ENCODE measurements around the gene DSG2. TPM values are rescaled to one million over a fixed set of nuclear protein-coding genes. Genes with fewer than 3 reads are reported as not detected.

The DSG2 gene
- total RNA-seq, 1 donor from 2014 or later: 3.3 TPM

- peak; percentile 15 for DNase-seq
Measured at GRCh38 chr18:31555971-31556747, 58.2 kb downstream of the DSG2 start.

- no peak for DNase-seq
Measured at GRCh38 chr18:31557446-31557845, 59.5 kb downstream of the DSG2 start.

GRCh38 chr18:31558567-31558966, 60.6 kb downstream of the DSG2 start:
- DNase-seq: no peak

- no peak for DNase-seq
Measured at GRCh38 chr18:31562726-31563125, 64.7 kb downstream of the DSG2 start.

- DNase-seq: no peak
Measured at GRCh38 chr18:31563778-31564177, 65.8 kb downstream of the DSG2 start.

GRCh38 chr18:31565345-31565744, 67.4 kb downstream of the DSG2 start:
- no peak for DNase-seq

GRCh38 chr18:31565782-31566512, 68.0 kb downstream of the DSG2 start:
- no peak for DNase-seq

GRCh38 chr18:31566576-31567306, 68.8 kb downstream of the DSG2 start:
- no peak for DNase-seq

GRCh38 chr18:31572368-31572767, 74.4 kb downstream of the DSG2 start:
- no peak for DNase-seq

GRCh38 chr18:31573051-31573450, 75.1 kb downstream of the DSG2 start:
- DNase-seq: no peak

GRCh38 chr18:31574359-31574758, 76.4 kb downstream of the DSG2 start:
- no peak for DNase-seq

GRCh38 chr18:31575515-31576257, 77.7 kb downstream of the DSG2 start:
- no peak for DNase-seq

GRCh38 chr18:31576670-31577069, 78.7 kb downstream of the DSG2 start:
- DNase-seq: no peak

GRCh38 chr18:31577195-31577594, 79.2 kb downstream of the DSG2 start:
- DNase-seq: no peak

GRCh38 chr18:31578126-31578525, 80.1 kb downstream of the DSG2 start:
- no peak for DNase-seq

GRCh38 chr18:31579375-31579774, 81.4 kb downstream of the DSG2 start:
- no peak for DNase-seq

GRCh38 chr18:31581498-31582197, 83.7 kb downstream of the DSG2 start:
- DNase-seq: no peak

- DNase-seq: no peak
Measured at GRCh38 chr18:31583185-31583854, 85.3 kb downstream of the DSG2 start.

GRCh38 chr18:31585991-31586390, 88.0 kb downstream of the DSG2 start:
- no peak for DNase-seq

GRCh38 chr18:31586616-31587015, 88.6 kb downstream of the DSG2 start:
- no peak for DNase-seq

GRCh38 chr18:31587529-31587928, 89.6 kb downstream of the DSG2 start:
- no peak for DNase-seq

Measured in occipital lobe (tissue), 2 donors.